Measurements from ENCODE around the gene MBP.

Gene MBP

DNA sequence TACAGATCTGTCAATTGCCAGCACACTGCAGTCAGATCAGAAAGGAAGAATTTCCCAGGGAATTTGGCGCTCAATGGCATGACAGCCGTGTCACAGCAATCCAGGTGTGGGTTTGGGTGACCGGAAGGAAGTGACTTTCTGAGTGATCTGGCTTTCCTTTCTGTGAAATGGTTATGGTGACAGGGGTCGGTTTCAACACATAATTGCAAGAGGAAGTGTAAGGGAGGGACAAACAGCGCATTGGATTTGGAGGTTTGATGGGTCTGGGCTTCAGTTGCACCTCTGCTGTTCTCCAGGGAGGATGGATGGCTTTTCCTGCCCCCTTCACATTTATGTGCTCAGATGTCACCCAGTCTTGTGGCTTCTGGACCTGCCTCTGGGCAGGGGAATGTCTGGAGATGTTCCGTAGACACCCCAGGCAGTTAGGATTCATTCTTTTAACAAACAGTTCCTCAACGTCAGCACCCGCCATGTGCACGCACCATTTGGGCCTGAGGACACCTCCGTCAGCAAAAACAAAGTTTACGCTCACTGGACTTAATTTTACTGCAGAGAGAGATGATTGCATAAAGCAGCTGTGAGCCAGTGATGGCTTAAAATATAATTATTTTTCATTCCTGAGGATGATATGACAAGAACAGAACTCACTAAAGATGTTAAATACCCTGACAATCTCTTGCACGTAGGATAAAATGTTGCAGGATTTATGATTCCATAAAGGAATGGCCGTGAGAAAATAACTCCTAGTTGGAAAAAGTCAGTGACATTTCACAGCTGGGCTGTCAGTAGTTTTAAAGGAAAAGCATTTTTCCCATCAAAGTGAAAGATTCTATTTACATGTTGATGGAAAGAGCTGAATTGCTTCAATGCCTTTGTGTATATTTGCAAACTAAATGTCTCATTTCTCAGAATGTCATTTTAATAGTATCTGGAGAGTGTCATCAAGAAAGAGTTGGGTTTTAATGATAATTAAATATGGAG is 36.9 kb downstream of the MBP start:
- Histone ChIP-seq H3K4me1 (ENCODE audit: control insufficient read depth in 5 of 5, insufficient read depth in 5 of 5, low read length in 5 of 5) (peaks cover 3 to 40% (median 29%) of the 10 kb centered on the region in 5 donors), H3K9ac (ENCODE audit: low read length in 5 of 5) (no peak overlapping the region), H3K4me3 (ENCODE audit: low read depth in 1 of 5, low read length in 5 of 5) (no peak overlapping the region)

GRCh38 chr18:77093586-77093985 is 39.0 kb downstream of the MBP start:
- Histone ChIP-seq H3K36me3 (ENCODE audit: control insufficient read depth in 5 of 5, insufficient read depth in 5 of 5, low read length in 5 of 5) (peaks cover 0 to 16% (median 4%) of the 10 kb centered on the region in 5 donors), H3K4me1 (ENCODE audit: control insufficient read depth in 5 of 5, insufficient read depth in 5 of 5, low read length in 5 of 5) (peaks cover 3 to 23% (median 21%) of the 10 kb centered on the region in 5 donors), H3K27ac (ENCODE audit: low read depth, low read length) (no peak overlapping the region), H3K27me3 (ENCODE audit: control insufficient read depth in 5 of 5, insufficient read depth in 4 of 5, low read length in 5 of 5) (peaks cover 0 to 3% (median 0%) of the 10 kb centered on the region in 5 donors), H3K9ac (ENCODE audit: low read length in 5 of 5) (no peak overlapping the region), H3K4me3 (ENCODE audit: low read depth in 1 of 5, low read length in 5 of 5) (no peak overlapping the region), H3K9me3 (ENCODE audit: control insufficient read depth in 5 of 5, low read length in 5 of 5) (no peaks in the 10 kb centered on the region)

More for the DNA sequence above, 36.9 kb downstream of the MBP start:
- Histone ChIP-seq H3K27me3 (ENCODE audit: control insufficient read depth in 5 of 5, insufficient read depth in 4 of 5, low read length in 5 of 5) (peaks cover 0 to 9% (median 0%) of the 10 kb centered on the region in 5 donors), H3K9me3 (ENCODE audit: control insufficient read depth in 5 of 5, low read length in 5 of 5) (no peaks in the 10 kb centered on the region), H3K27ac (ENCODE audit: low read depth, low read length) (no peak overlapping the region), H3K36me3 (ENCODE audit: control insufficient read depth in 5 of 5, insufficient read depth in 5 of 5, low read length in 5 of 5) (peaks cover 0 to 17% (median 0%) of the 10 kb centered on the region in 5 donors)

DNA sequence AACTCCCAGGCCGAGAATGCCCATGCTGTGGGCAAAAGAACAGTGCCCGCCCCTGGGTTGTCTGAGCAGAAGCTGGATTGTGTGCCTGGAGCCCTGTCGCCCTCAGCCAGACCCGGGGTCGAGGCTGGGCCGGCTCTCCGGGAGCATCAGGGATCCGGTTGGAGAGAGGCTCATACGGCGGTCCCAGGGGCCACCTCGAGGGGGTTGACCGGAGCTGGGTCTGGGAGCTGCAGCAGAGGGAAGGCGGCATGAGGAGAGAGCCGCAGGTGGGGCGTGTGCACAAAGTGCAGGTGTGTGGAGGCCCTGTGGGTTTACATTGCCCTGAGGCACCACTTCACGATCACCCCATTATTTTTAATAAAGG is 39.5 kb downstream of the MBP start:
- Histone ChIP-seq H3K36me3 (ENCODE audit: control insufficient read depth in 5 of 5, insufficient read depth in 5 of 5, low read length in 5 of 5) (peaks cover 0 to 16% (median 4%) of the 10 kb centered on the region in 5 donors), H3K4me1 (ENCODE audit: control insufficient read depth in 5 of 5, insufficient read depth in 5 of 5, low read length in 5 of 5) (peaks cover 3 to 20% (median 16%) of the 10 kb centered on the region in 5 donors), H3K4me3 (ENCODE audit: low read depth in 1 of 5, low read length in 5 of 5) (no peak overlapping the region), H3K9me3 (ENCODE audit: control insufficient read depth in 5 of 5, low read length in 5 of 5) (no peaks in the 10 kb centered on the region), H3K27me3 (ENCODE audit: control insufficient read depth in 5 of 5, insufficient read depth in 4 of 5, low read length in 5 of 5) (no peaks in the 10 kb centered on the region), H3K9ac (ENCODE audit: low read length in 5 of 5) (no peak overlapping the region), H3K27ac (ENCODE audit: low read depth, low read length) (no peak overlapping the region)

- no peak overlapping the region for H3K27ac ChIP-seq (ENCODE audit: low read depth, low read length)
- no peak overlapping the region for H3K4me3 ChIP-seq (ENCODE audit: low read depth in 1 of 5, low read length in 5 of 5)
- no peak overlapping the region for H3K9ac ChIP-seq (ENCODE audit: low read length in 5 of 5)
- H3K4me1 ChIP-seq (ENCODE audit: control insufficient read depth in 5 of 5, insufficient read depth in 5 of 5, low read length in 5 of 5) = peaks cover 3 to 18% (median 15%) of the 10 kb centered on the region in 5 donors
- no peaks in the 10 kb centered on the region for H3K27me3 ChIP-seq (ENCODE audit: control insufficient read depth in 5 of 5, insufficient read depth in 4 of 5, low read length in 5 of 5)
- no peaks in the 10 kb centered on the region for H3K9me3 ChIP-seq (ENCODE audit: control insufficient read depth in 5 of 5, low read length in 5 of 5)
- peaks cover 0 to 16% (median 4%) of the 10 kb centered on the region in 5 donors for H3K36me3 ChIP-seq (ENCODE audit: control insufficient read depth in 5 of 5, insufficient read depth in 5 of 5, low read length in 5 of 5)
Observed at GRCh38 chr18:77092104-77093066, 40.2 kb downstream of the MBP start.

DNA sequence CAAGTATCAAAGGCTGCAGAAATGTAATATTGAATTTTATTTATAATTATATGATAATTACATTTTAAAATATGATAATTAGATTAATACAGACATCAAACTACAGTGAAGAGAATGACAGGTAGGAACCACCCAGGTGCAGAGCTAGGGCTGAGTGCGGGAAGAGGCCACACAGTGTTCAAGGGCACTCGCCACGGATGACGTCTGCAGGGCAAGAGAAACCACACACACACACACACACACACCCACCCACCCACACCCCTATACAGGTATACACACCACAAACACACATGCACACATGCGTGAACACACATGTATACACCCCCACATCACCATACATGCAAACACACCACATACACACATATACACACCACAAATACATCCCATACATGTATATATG is 41.2 kb downstream of the MBP start:
- H3K9ac ChIP-seq (ENCODE audit: low read length in 5 of 5) = no peak overlapping the region
- H3K4me1 ChIP-seq (ENCODE audit: control insufficient read depth in 5 of 5, insufficient read depth in 5 of 5, low read length in 5 of 5) = peaks cover 3 to 23% (median 22%) of the 10 kb centered on the region in 5 donors
- H3K36me3 ChIP-seq (ENCODE audit: control insufficient read depth in 5 of 5, insufficient read depth in 5 of 5, low read length in 5 of 5) = peaks cover 0 to 16% (median 4%) of the 10 kb centered on the region in 5 donors
- H3K27me3 ChIP-seq (ENCODE audit: control insufficient read depth in 5 of 5, insufficient read depth in 4 of 5, low read length in 5 of 5) = no peaks in the 10 kb centered on the region
- no peak overlapping the region for H3K27ac ChIP-seq (ENCODE audit: low read depth, low read length)
- H3K9me3 ChIP-seq (ENCODE audit: control insufficient read depth in 5 of 5, low read length in 5 of 5) = no peaks in the 10 kb centered on the region
- no peak overlapping the region for H3K4me3 ChIP-seq (ENCODE audit: low read depth in 1 of 5, low read length in 5 of 5)

DNA sequence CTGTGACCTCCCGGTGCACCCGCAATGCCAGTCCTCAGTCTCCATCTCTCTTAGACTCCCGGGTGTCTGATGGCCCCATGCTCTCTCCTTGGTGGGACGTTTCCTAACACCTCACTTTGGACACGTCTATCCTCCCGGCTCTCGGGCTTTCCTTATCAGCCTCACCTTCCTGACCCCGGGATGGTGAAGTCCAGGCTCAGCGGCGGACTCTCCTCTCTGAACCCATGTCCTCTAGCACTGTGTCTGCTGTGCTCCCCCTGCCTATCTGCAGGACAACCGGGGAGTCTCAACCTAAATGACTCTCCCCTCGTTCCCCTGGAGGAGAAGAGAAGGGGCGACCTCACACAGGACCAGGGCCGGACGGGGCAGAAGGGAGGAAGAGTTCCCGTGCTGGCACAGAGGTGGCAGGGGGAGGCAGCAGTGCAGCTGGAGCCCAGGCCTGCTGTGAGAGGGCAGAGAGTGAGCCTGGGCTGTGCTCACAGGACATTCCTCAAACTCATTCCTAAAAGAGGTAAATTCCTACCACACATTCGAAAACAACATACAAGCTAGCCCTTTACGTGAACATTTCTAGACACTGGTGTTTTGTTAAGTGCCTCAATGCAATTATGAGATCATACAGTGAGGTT is 41.9 kb downstream of the MBP start:
- Histone ChIP-seq H3K27ac (ENCODE audit: low read depth, low read length) (no peak overlapping the region), H3K4me1 (ENCODE audit: control insufficient read depth in 5 of 5, insufficient read depth in 5 of 5, low read length in 5 of 5) (peaks cover 3 to 29% (median 28%) of the 10 kb centered on the region in 5 donors), H3K27me3 (ENCODE audit: control insufficient read depth in 5 of 5, insufficient read depth in 4 of 5, low read length in 5 of 5) (no peaks in the 10 kb centered on the region), H3K9me3 (ENCODE audit: control insufficient read depth in 5 of 5, low read length in 5 of 5) (no peaks in the 10 kb centered on the region), H3K9ac (ENCODE audit: low read length in 5 of 5) (no peak overlapping the region), H3K36me3 (ENCODE audit: control insufficient read depth in 5 of 5, insufficient read depth in 5 of 5, low read length in 5 of 5) (peaks cover 0 to 16% (median 4%) of the 10 kb centered on the region in 5 donors), H3K4me3 (ENCODE audit: low read depth in 1 of 5, low read length in 5 of 5) (no peak overlapping the region)

DNA sequence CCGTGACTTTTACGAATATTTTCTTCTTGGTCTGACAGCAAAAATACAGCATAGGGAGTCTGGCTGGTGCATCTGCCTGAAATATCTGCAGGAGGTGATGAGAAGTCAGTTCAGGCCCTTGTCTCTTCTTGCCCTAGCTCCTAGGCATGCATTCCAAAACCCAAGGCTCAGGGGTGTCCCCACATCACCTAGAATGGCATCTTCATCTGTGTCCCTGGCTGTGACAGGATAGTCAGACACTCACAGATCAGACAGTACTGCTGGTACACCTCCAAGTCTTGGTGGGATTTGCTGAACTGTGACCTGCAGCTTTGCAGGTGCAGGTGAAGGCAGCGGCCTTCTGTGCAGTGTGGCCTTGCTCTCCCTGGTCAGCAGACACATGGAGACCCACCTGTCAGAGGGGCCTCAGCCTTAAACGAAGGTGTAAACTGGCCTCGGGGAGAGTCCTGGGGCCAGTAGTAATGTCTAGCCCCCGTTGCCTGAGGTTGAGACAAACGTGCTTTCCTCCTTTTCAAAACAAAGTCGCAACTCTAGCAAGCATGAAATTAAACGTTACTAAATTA is 42.8 kb downstream of the MBP start:
- Histone ChIP-seq H3K27me3 (ENCODE audit: control insufficient read depth in 5 of 5, insufficient read depth in 4 of 5, low read length in 5 of 5) (no peaks in the 10 kb centered on the region), H3K36me3 (ENCODE audit: control insufficient read depth in 5 of 5, insufficient read depth in 5 of 5, low read length in 5 of 5) (peaks cover 0 to 7% (median 0%) of the 10 kb centered on the region in 5 donors), H3K9ac (ENCODE audit: low read length in 5 of 5) (no peak overlapping the region), H3K27ac (ENCODE audit: low read depth, low read length) (no peak overlapping the region), H3K4me1 (ENCODE audit: control insufficient read depth in 5 of 5, insufficient read depth in 5 of 5, low read length in 5 of 5) (peaks cover 3 to 31% (median 28%) of the 10 kb centered on the region in 5 donors), H3K4me3 (ENCODE audit: low read depth in 1 of 5, low read length in 5 of 5) (no peak overlapping the region), H3K9me3 (ENCODE audit: control insufficient read depth in 5 of 5, low read length in 5 of 5) (no peaks in the 10 kb centered on the region)

- Histone ChIP-seq H3K9ac (ENCODE audit: low read length in 5 of 5) (no peak overlapping the region), H3K27ac (ENCODE audit: low read depth, low read length) (no peak overlapping the region), H3K4me3 (ENCODE audit: low read depth in 1 of 5, low read length in 5 of 5) (no peak overlapping the region), H3K4me1 (ENCODE audit: control insufficient read depth in 5 of 5, insufficient read depth in 5 of 5, low read length in 5 of 5) (peaks cover 2 to 38% (median 34%) of the 10 kb centered on the region in 5 donors), H3K36me3 (ENCODE audit: control insufficient read depth in 5 of 5, insufficient read depth in 5 of 5, low read length in 5 of 5) (peaks cover 0 to 4% (median 0%) of the 10 kb centered on the region in 5 donors), H3K27me3 (ENCODE audit: control insufficient read depth in 5 of 5, insufficient read depth in 4 of 5, low read length in 5 of 5) (no peaks in the 10 kb centered on the region), H3K9me3 (ENCODE audit: control insufficient read depth in 5 of 5, low read length in 5 of 5) (no peaks in the 10 kb centered on the region)
Observed at GRCh38 chr18:77088963-77089722, 43.4 kb downstream of the MBP start.

Data from subcutaneous abdominal adipose tissue (tissue), 5 donors.